ENCODE results near the gene CEP41.

- TF ChIP-seq CTCF (conservative IDR thresholded peaks at IDR 0.05; ENCODE audit: low read length) (no peak), EZH2phosphoT487 (IDR thresholded peaks at IDR 0.05; ENCODE audit: borderline replicate concordance, low read depth, low read length) (no peak)
Observed at GRCh38 chr7:130486954-130487436, 46.2 kb upstream of the CEP41 start.
